K562 (cell line): ENCODE measurements around the gene MYCL. TPM values are rescaled to one million over a fixed set of nuclear protein-coding genes. Genes with fewer than 3 reads are reported as not detected.

Experiments
- ATAC-seq: fragments of 200-7000 bp; cut with Tn5 transposase; 3 replicates; pipeline ENCODE4 v1.9.1; 2020; ENCODE audit warnings: moderate library complexity
- BruUV-seq: library from RNA; stranded (reverse); fragments of 400-500 nt; replicated peaks from 2 replicates; lab custom pipeline; 2021; lab: Mats Ljungman, UMichigan
- CTCF ChIA-PET: fragments of 300-600 bp; formaldehyde crosslinking; extraction: SDS; loops from one replicate; lab custom pipeline; 2021; ENCODE audit warnings: low intra/inter-chr PET ratio; lab: Yijun Ruan, JAX
- POLR2A ChIA-PET: fragments of 300-600, 350-650 bp; sonication (Branson Sonifier 250); formaldehyde crosslinking; extraction: SDS; loops from one replicate; lab custom pipeline; 2021; ENCODE audit warnings: antibody characterized with exemption, inconsistent platforms; lab: Yijun Ruan, JAX
- DNase-seq, 4 experiments: peaks; one replicate each; pipeline versions ENCODE4 v3.0.0 to v3.0.0-alpha.2; 2011 to 2018; ENCODE audit warnings: low spot score in 3 of 4, mixed read lengths in 3 of 4; ENCODE audit errors: extremely low read depth in 1 of 4
- FAIRE-seq: peaks from 2 replicates; lab custom pipeline; 2011; peaks lifted over from hg19 to GRCh38; lab: Jason Lieb, UNC
- H2AFZ ChIP-seq: 2 replicates; pipeline ENCODE4 v1.6.0; 2011; ENCODE audit warnings: low read depth, low read length, control low read depth, inconsistent platforms
- H3K27ac ChIP-seq: fragments of 200-600 bp; 3 replicates; pipeline ENCODE4 v1.8.0; 2011; ENCODE audit warnings: low read depth, mild to moderate bottlenecking, control low read depth, inconsistent platforms, low read length, moderate library complexity, mixed read lengths; ENCODE audit errors: extremely low read depth
- H3K27me3 ChIP-seq, 2 experiments: fragments of 300-600 bp in 1 of 2; 2 replicates in 1 of 2; 3 replicates in 1 of 2; pipeline versions ENCODE4 v1.6.0 to v1.8.0; 2011; ENCODE audit warnings: inconsistent platforms in 2 of 2, low read length in 2 of 2, mild to moderate bottlenecking in 1 of 2, mixed read lengths in 1 of 2, moderate library complexity in 1 of 2; ENCODE audit not compliant: control insufficient read depth in 2 of 2, insufficient read depth in 2 of 2
- H3K36me3 ChIP-seq: fragments of 300-600 bp; 3 replicates; pipeline ENCODE4 v1.8.0; 2011; ENCODE audit warnings: mild to moderate bottlenecking, low read length, inconsistent platforms; ENCODE audit not compliant: control insufficient read depth, insufficient read depth
- H3K4me1 ChIP-seq, 2 experiments: fragments of 200-600 bp in 1 of 2; replicated peaks in 1 of 2; 2 replicates in 1 of 2; 3 replicates in 1 of 2; pipeline versions ENCODE4 v1.5.1 to v1.8.0; 2011; ENCODE audit warnings: inconsistent platforms in 2 of 2, low read length in 2 of 2, mild to moderate bottlenecking in 1 of 2, mixed read lengths in 1 of 2, moderate library complexity in 1 of 2; ENCODE audit not compliant: control insufficient read depth in 2 of 2, insufficient read depth in 2 of 2
- H3K4me2 ChIP-seq: 2 replicates; pipeline ENCODE4 v1.6.1; 2011; ENCODE audit warnings: low read length, control low read depth, inconsistent platforms, mixed read lengths; ENCODE audit not compliant: insufficient read depth
- H3K4me3 ChIP-seq: fragments of 200-600 bp; sonication (generic), shearing (Covaris generic); 2 replicates; pipeline ENCODE4 v1.5.1; 2016; ENCODE audit warnings: control low read depth, inconsistent platforms
- H3K79me2 ChIP-seq: fragments of 200-600 bp; 3 replicates; pipeline ENCODE4 v1.8.0; 2011; ENCODE audit warnings: low read length, inconsistent platforms; ENCODE audit not compliant: control insufficient read depth, insufficient read depth
- H3K9ac ChIP-seq, 2 experiments: 2 replicates each; pipeline versions ENCODE4 v1.6.0 to v1.6.1; 2011; ENCODE audit warnings: low read depth in 2 of 2, low read length in 2 of 2, control low read depth in 1 of 2, inconsistent platforms in 1 of 2, mild to moderate bottlenecking in 1 of 2, mixed read lengths in 1 of 2; ENCODE audit not compliant: insufficient read depth in 1 of 2
- H3K9me1 ChIP-seq: one replicate; pipeline ENCODE4 v1.6.0; 2011; ENCODE audit warnings: inconsistent platforms, mild to moderate bottlenecking, low read length, moderate library complexity; ENCODE audit not compliant: control insufficient read depth, insufficient read depth
- H3K9me3 ChIP-seq: replicated peaks from 2 replicates; pipeline ENCODE4 v1.5.1; 2011; ENCODE audit warnings: low read depth, low read length, inconsistent platforms; ENCODE audit not compliant: control insufficient read depth, insufficient read depth
- H4K20me1 ChIP-seq: replicated peaks from 2 replicates; pipeline ENCODE4 v1.6.1; 2011; ENCODE audit warnings: low read length, inconsistent platforms, mixed read lengths; ENCODE audit not compliant: control insufficient read depth, insufficient read depth
- CEBPB ChIP-seq: fragments of 450-650 bp; IDR thresholded peaks from 2 replicates; pipeline ENCODE4 v1.6.1; 2016; ENCODE audit warnings: missing genetic modification characterization, missing compliant biosample characterization
- CEBPG ChIP-seq, 3 experiments: fragments of 200-800 bp in 1 of 3; sonication (Bioruptor generic) in 1 of 3; sonication (generic) in 1 of 3; formaldehyde crosslinking in 1 of 3; IDR thresholded peaks in 2 of 3; conservative IDR thresholded peaks in 1 of 3; 2 replicates each; pipeline versions ENCODE4 v1.6.1 to v1.8.0; 2016 to 2022; ENCODE audit warnings: missing compliant biosample characterization in 2 of 3, missing genetic modification characterization in 2 of 3, mild to moderate bottlenecking in 1 of 3, missing genetic modification reagents in 1 of 3
- CHD1 ChIP-seq: fragments of 200-600 bp; sonication (generic); IDR thresholded peaks from one replicate; pipeline ENCODE4 v1.6.1; 2012; ENCODE audit warnings: mild to moderate bottlenecking, moderate library complexity, low read length, inconsistent platforms
- CTBP1 ChIP-seq: fragments of 450-650 bp; IDR thresholded peaks from 2 replicates; pipeline ENCODE4 v1.6.1; 2016; ENCODE audit warnings: borderline replicate concordance
- DEAF1 ChIP-seq: fragments of 450-650 bp; formaldehyde crosslinking; IDR thresholded peaks from 2 replicates; pipeline ENCODE4 v1.4.0; 2020; ENCODE audit warnings: mild to moderate bottlenecking, moderate library complexity
- ESRRA ChIP-seq: fragments of 450-650 bp; IDR thresholded peaks from 2 replicates; pipeline ENCODE4 v1.6.1; 2014; ENCODE audit warnings: low read depth, mild to moderate bottlenecking, moderate library complexity, borderline replicate concordance
- HDAC1 ChIP-seq, 2 experiments: fragments of 450-650 bp; IDR thresholded peaks; 2 replicates each; pipeline ENCODE4 v1.6.1; 2016 to 2017; ENCODE audit warnings: inconsistent platforms in 1 of 2, mild to moderate bottlenecking in 1 of 2, moderate library complexity in 1 of 2
- HMGN3 ChIP-seq: IDR thresholded peaks from 2 replicates; pipeline ENCODE4 v1.6.1; 2011; ENCODE audit warnings: borderline replicate concordance, low read depth, mild to moderate bottlenecking, mixed read lengths, low read length; ENCODE audit not compliant: insufficient read length; ENCODE audit errors: extremely low read depth
- KDM1A ChIP-seq, 2 experiments: fragments of 450-650 bp; IDR thresholded peaks; 2 replicates each; pipeline ENCODE4 v1.6.1; 2016; ENCODE audit warnings: mild to moderate bottlenecking in 2 of 2
- NR2C1 ChIP-seq, 2 experiments: fragments of 450-650 bp; IDR thresholded peaks; 2 replicates each; pipeline ENCODE4 v1.6.1; 2017; ENCODE audit warnings: mild to moderate bottlenecking in 2 of 2, antibody characterized with exemption in 1 of 2, inconsistent platforms in 1 of 2, missing compliant biosample characterization in 1 of 2, missing genetic modification characterization in 1 of 2
- NR2F6 ChIP-seq: fragments of 450-650 bp; formaldehyde crosslinking; IDR thresholded peaks from 2 replicates; pipeline ENCODE4 v1.4.0; 2020; ENCODE audit warnings: mild to moderate bottlenecking
- RCOR1 ChIP-seq, 2 experiments: IDR thresholded peaks; 2 replicates each; pipeline ENCODE4 v1.6.1; 2012; ENCODE audit warnings: low read depth in 2 of 2, low read length in 2 of 2, borderline replicate concordance in 1 of 2, improper control_type of control experiment in 1 of 2
- SMAD4 ChIP-seq: fragments of 250-450 bp; sonication (Bioruptor Pico); conservative IDR thresholded peaks from 2 replicates; pipeline ENCODE4 v1.8.0; 2021; ENCODE audit warnings: inconsistent platforms, mild to moderate bottlenecking, moderate library complexity
- SMARCA4 ChIP-seq: fragments of 450-650 bp; IDR thresholded peaks from 2 replicates; pipeline ENCODE4 v1.6.1; 2016
- SMARCE1 ChIP-seq: fragments of 450-650 bp; IDR thresholded peaks from 2 replicates; pipeline ENCODE4 v1.7.1; 2016; ENCODE audit warnings: mild to moderate bottlenecking
- SPI1 ChIP-seq: IDR thresholded peaks from 2 replicates; pipeline ENCODE4 v1.6.1; 2011; ENCODE audit warnings: low read depth, low read length, control low read depth, borderline replicate concordance
- ZBED1 ChIP-seq: IDR thresholded peaks from 2 replicates; pipeline ENCODE4 v1.6.1; 2014
- in situ Hi-C: fragments of 300-500 bp; cut with MboI; formaldehyde crosslinking; loops from 4 replicates; pipeline ENCODE4 v1.15.0; 2018; ENCODE audit warnings: inconsistent platforms, mixed read lengths
- intact Hi-C: fragments of 100-400 bp; cut with micrococcal nuclease; formaldehyde crosslinking; loops from 2 replicates; pipeline ENCODE4 v1.14.2; 2022
- polyA plus RNA-seq, 8 experiments: library from polyadenylated mRNA; depleted of rRNA in 4 of 8; stranded (reverse) in 5 of 8; unstranded in 3 of 8; fragments of >200 nt; fragmentation: Nextera tagmentation in 2 of 8; fragmentation: Illumina TruSeq in 1 of 8; extraction: Ambion mirVana in 2 of 8; extraction: Trizol in 1 of 8; gene quantifications; 2 replicates each; pipeline versions ENCODE4 v1.2.1 to v1.2.3, GENCODE V29; 2011 to 2014; ENCODE audit warnings: inconsistent platforms in 1 of 8, missing spikeins in 1 of 8
- total RNA-seq, 7 experiments: library from RNA; depleted of rRNA in 6 of 7; stranded (reverse); fragments of >200 nt in 6 of 7; fragmentation: Illumina TruSeq in 2 of 7; extraction: Trizol in 2 of 7; gene quantifications; 2 replicates each; pipeline versions ENCODE4 v1.2.1 to v1.2.3, GENCODE V29; 2011 to 2021; ENCODE audit warnings: low replicate concordance in 1 of 7
- TF ChIP-seq, protein P1 (sequence below), 2 experiments: fragments of 450-650 bp in 1 of 2; sonication (generic) in 1 of 2; formaldehyde crosslinking in 1 of 2; IDR thresholded peaks in 1 of 2; conservative IDR thresholded peaks in 1 of 2; 2 replicates each; pipeline versions ENCODE4 v1.6.1 to v1.8.1; 2016 to 2023; ENCODE audit warnings: mild to moderate bottlenecking in 2 of 2, moderate library complexity in 2 of 2, inconsistent platforms in 1 of 2, missing genetic modification reagents in 1 of 2
- TF ChIP-seq, protein P2 (sequence below): fragments of 450-650 bp; formaldehyde crosslinking; IDR thresholded peaks from 2 replicates; pipeline ENCODE4 v1.4.0; 2022; ENCODE audit warnings: mild to moderate bottlenecking, moderate library complexity

The MYCL gene
- total and polyA plus RNA-seq, 9 of the 15 experiments (the other 6 are each of a cell fraction or from before 2014, with no cell fraction given): 3.5 to 22.0 (median 12.8) TPM

DNA sequence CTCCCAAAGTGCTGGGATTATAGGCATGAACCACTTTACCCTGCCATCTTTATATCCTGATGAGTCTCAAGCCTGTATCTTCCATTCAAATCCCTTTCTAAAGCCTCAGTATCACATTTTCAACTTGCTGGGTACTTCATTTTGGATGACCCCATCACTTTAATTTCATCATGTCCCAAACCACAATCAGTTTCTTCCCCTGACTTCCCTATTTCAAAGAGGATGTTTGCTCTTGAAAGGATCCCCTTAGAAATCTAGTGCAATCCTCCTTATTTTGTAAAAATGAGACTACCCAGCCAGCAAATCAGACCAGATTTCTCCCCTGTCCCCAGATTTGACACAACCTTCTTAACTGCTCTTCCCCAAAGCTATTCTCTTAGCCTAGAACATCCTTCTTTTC lies 11.4 kb downstream of the MYCL start:
- H3K79me2 ChIP-seq: no peaks in the 10 kb centered on the region
- H3K27me3 ChIP-seq: no peaks in the 10 kb centered on the region
- peaks cover 13 to 48% of the 10 kb centered on the region in 2 experiments for H3K4me1 ChIP-seq
- no peak overlapping the region for H3K27ac ChIP-seq
- 0 out of 2 replicates have a peak overlapping the region, but pooled peaks have one; percentile 58 for H2AFZ ChIP-seq
- no peaks in the 10 kb centered on the region for H4K20me1 ChIP-seq
- ChIA-PET CTCF (no interaction called here), POLR2A (interaction anchor here (1.3 kb wide), 1 partner anchor 10 kb away, joined by 3 read pairs; no protein-coding TSS in a partner anchor)
- ATAC-seq (no peak), DNase-seq (no peak), FAIRE-seq (no peak)
- no peak overlapping the region for H3K9ac ChIP-seq
- H3K9me1 ChIP-seq: no peaks in the 10 kb centered on the region
- no peak overlapping the region for H3K4me2 ChIP-seq
- H3K36me3 ChIP-seq: no peaks in the 10 kb centered on the region
- in situ Hi-C loops: no loop called here
- no peak overlapping the region for H3K4me3 ChIP-seq
- intact Hi-C loops: no loop called here
- no peaks in the 10 kb centered on the region for H3K9me3 ChIP-seq
- no TSS peak for BruUV-seq
- peak in 1 of 2 experiments; percentile 39; a peak in 1 of 4 replicates for TF ChIP-seq RCOR1 (IDR thresholded peaks at IDR 0.05; ENCODE audit: borderline replicate concordance in 1 of 2, low read depth in 2 of 2, low read length in 2 of 2)
- peak in 1 of 2 experiments; percentile 9; a peak in 1 of 4 replicates for TF ChIP-seq HDAC1 (IDR thresholded peaks at IDR 0.05)
- TF ChIP-seq SMARCE1: peak; percentile 61; the same call in 1 of the 2 replicates
- TF ChIP-seq NR2C1 (IDR thresholded peaks at IDR 0.05): 0 out of 2 replicates have a peak, but pooled peaks have one; percentile 5
- no peak for TF ChIP-seq NR2C1 (tag; IDR thresholded peaks at IDR 0.05)
- TF ChIP-seq CHD1: no peak
- TF ChIP-seq, protein P1, sequence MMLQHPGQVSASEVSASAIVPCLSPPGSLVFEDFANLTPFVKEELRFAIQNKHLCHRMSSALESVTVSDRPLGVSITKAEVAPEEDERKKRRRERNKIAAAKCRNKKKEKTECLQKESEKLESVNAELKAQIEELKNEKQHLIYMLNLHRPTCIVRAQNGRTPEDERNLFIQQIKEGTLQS (IDR thresholded peaks at IDR 0.05): peak; percentile 43; the same call in 1 of the 2 replicates
- TF ChIP-seq, protein P1 (CRISPR knock-in tag; conservative IDR thresholded peaks at IDR 0.05): no peak
- TF ChIP-seq NR2F6 (CRISPR knock-in tag): no peak
- peak; percentile 71; the same call in 1 of the 2 replicates for TF ChIP-seq CEBPG (CRISPR knock-in tag; IDR thresholded peaks at IDR 0.05)
- peak in 1 of 2 experiments; percentile 72; a peak in 3 of 4 replicates for TF ChIP-seq CEBPG (tag; conservative IDR thresholded peaks at IDR 0.05 in 1 of 2, IDR thresholded peaks at IDR 0.05 in 1 of 2)
- peak; percentile 48 for TF ChIP-seq CEBPB
- TF ChIP-seq CTBP1: peak; percentile 72; the same call in 1 of the 2 replicates
- TF ChIP-seq, protein P2, sequence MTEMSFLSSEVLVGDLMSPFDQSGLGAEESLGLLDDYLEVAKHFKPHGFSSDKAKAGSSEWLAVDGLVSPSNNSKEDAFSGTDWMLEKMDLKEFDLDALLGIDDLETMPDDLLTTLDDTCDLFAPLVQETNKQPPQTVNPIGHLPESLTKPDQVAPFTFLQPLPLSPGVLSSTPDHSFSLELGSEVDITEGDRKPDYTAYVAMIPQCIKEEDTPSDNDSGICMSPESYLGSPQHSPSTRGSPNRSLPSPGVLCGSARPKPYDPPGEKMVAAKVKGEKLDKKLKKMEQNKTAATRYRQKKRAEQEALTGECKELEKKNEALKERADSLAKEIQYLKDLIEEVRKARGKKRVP (CRISPR knock-in tag): 0 out of 2 replicates have a peak, but pooled peaks have one; percentile 32
- peak in 1 of 2 experiments; percentile 36; a peak in 3 of 4 replicates for TF ChIP-seq KDM1A (IDR thresholded peaks at IDR 0.05)
- no peak for TF ChIP-seq SMARCA4
- no peak for TF ChIP-seq DEAF1 (CRISPR knock-in tag)
- no peak for TF ChIP-seq HMGN3
- TF ChIP-seq SMAD4 (CRISPR knock-in tag): 0 out of 2 replicates have a peak, but pooled peaks have one; percentile 19
- TF ChIP-seq ZBED1: no peak
- peak; percentile 19; the same call in 1 of the 2 replicates for TF ChIP-seq ESRRA
- TF ChIP-seq SPI1: peak; percentile 88; the same call in 1 of the 2 replicates
